Uterus (tissue), 4 donors: ENCODE results near the gene GPT2. TPM values are rescaled to one million over a fixed set of nuclear protein-coding genes. Genes with fewer than 3 reads are reported as not detected.

Source experiments
- DNase-seq, 2 donors: peaks; one replicate each; pipeline ENCODE4 v3.0.0-alpha.2; 2019 to 2020
- H3K27ac ChIP-seq, 2 donors: fragments of 200-600 bp; sonication (generic); 1 replicate in 1 of 2; 2 replicates in 1 of 2; pipeline ENCODE4 v1.5.1; 2016 to 2018
- H3K27me3 ChIP-seq, 2 donors: fragments of 200-600 bp; sonication (generic); one replicate each; pipeline ENCODE4 v1.5.1; 2018 to 2019; ENCODE audit warnings: control low read depth in 1 of 2
- H3K36me3 ChIP-seq, 2 donors: fragments of 200-600 bp; sonication (generic); one replicate each; pipeline ENCODE4 v1.5.1; 2019; ENCODE audit warnings: control low read depth in 1 of 2
- H3K4me1 ChIP-seq, 2 donors: fragments of 200-600 bp; sonication (generic); one replicate each; pipeline ENCODE4 v1.5.1; 2018 to 2019; ENCODE audit warnings: control low read depth in 1 of 2
- H3K4me3 ChIP-seq, 2 donors: fragments of 200-600 bp; sonication (generic); 1 replicate in 1 of 2; 2 replicates in 1 of 2; pipeline ENCODE4 v1.5.1; 2018 to 2019; ENCODE audit warnings: mild to moderate bottlenecking in 1 of 2
- H3K9me3 ChIP-seq, 2 donors: fragments of 200-600 bp; sonication (generic); one replicate each; pipeline ENCODE4 v1.5.1; 2019; ENCODE audit warnings: control low read depth in 1 of 2
- CTCF ChIP-seq, 4 experiments: fragments of 200-600 bp in 2 of 4; fragments of 450-650 bp in 2 of 4; sonication (generic) in 2 of 4; IDR thresholded peaks; one replicate each; pipeline ENCODE4 v1.5.1; 2016 to 2019; ENCODE audit warnings: antibody characterized with exemption in 4 of 4, mild to moderate bottlenecking in 2 of 4, moderate library complexity in 1 of 4
- POLR2A ChIP-seq, 2 donors: fragments of 450-650 bp; IDR thresholded peaks; one replicate each; pipeline ENCODE4 v1.6.1; 2016; ENCODE audit warnings: antibody characterized with exemption in 2 of 2, mild to moderate bottlenecking in 1 of 2, moderate library complexity in 1 of 2
- intact Hi-C: fragments of 100-400 bp; cut with DNase I; formaldehyde crosslinking; loops from one replicate; pipeline ENCODE4 v1.15.1; 2023; ENCODE audit warnings: low total_unique reads
- total RNA-seq, 4 donors: library from RNA; depleted of rRNA in 3 of 4; stranded (reverse); fragments of >200 nt in 3 of 4; gene quantifications; one replicate each; pipeline versions ENCODE4 v1.1.0 to v1.2.4, GENCODE V29; 2014 to 2023
- donor health status: DM: yes; HTN: yes; CAD: no.

Gene GPT2
- total RNA-seq, 4 donors from 2014 or later: 1.5 to 11.0 (median 4.4) TPM; not detected in 1

- no peak for DNase-seq
- no peaks in the 10 kb centered on the region for H3K27me3 ChIP-seq
- intact Hi-C loops: no loop called here
- H3K4me1 ChIP-seq: no peaks in the 10 kb centered on the region
- H3K27ac ChIP-seq: no peak overlapping the region
- no peaks in the 10 kb centered on the region for H3K9me3 ChIP-seq
- H3K36me3 ChIP-seq: no peaks in the 10 kb centered on the region
- TF ChIP-seq CTCF (IDR thresholded peaks at IDR 0.05) (no peak), POLR2A (IDR thresholded peaks at IDR 0.05) (no peak)
- no peak overlapping the region for H3K4me3 ChIP-seq
These were observed 28.8 kb upstream of the GPT2 start for GRCh38 chr16:46855389-46855788.

- peak in 1 of 2 donors; percentile 21 for DNase-seq
- no peaks in the 10 kb centered on the region for H3K4me1 ChIP-seq
- H3K27me3 ChIP-seq: no peaks in the 10 kb centered on the region
- no peak for TF ChIP-seq POLR2A (IDR thresholded peaks at IDR 0.05)
- peak in 2 of 4 experiments; percentile 37 to 41 for TF ChIP-seq CTCF (IDR thresholded peaks at IDR 0.05)
- intact Hi-C loops: no loop called here
- H3K4me3 ChIP-seq: no peak overlapping the region
- no peaks in the 10 kb centered on the region for H3K9me3 ChIP-seq
- no peaks in the 10 kb centered on the region for H3K36me3 ChIP-seq
- H3K27ac ChIP-seq: no peak overlapping the region
These were observed 26.7 kb upstream of the GPT2 start for GRCh38 chr16:46857368-46857945.

GRCh38 chr16:46858151-46858550 lies 26.0 kb upstream of the GPT2 start:
- TF ChIP-seq POLR2A (IDR thresholded peaks at IDR 0.05): no peak
- TF ChIP-seq CTCF (IDR thresholded peaks at IDR 0.05): no peak
- no peak for DNase-seq
- Histone ChIP-seq H3K4me3 (no peak overlapping the region), H3K27ac (no peak overlapping the region), H3K27me3 (no peaks in the 10 kb centered on the region), H3K4me1 (no peaks in the 10 kb centered on the region), H3K36me3 (no peaks in the 10 kb centered on the region), H3K9me3 (no peaks in the 10 kb centered on the region)
- intact Hi-C loops: no loop called here

GRCh38 chr16:46859719-46860152 lies 24.4 kb upstream of the GPT2 start:
- H3K4me1 ChIP-seq: no peaks in the 10 kb centered on the region
- H3K27me3 ChIP-seq: no peaks in the 10 kb centered on the region
- H3K9me3 ChIP-seq: no peaks in the 10 kb centered on the region
- no peak overlapping the region for H3K4me3 ChIP-seq
- TF ChIP-seq POLR2A (IDR thresholded peaks at IDR 0.05) (no peak), CTCF (IDR thresholded peaks at IDR 0.05) (no peak)
- no peak for DNase-seq
- H3K27ac ChIP-seq: no peak overlapping the region
- intact Hi-C loops: no loop called here
- H3K36me3 ChIP-seq: no peaks in the 10 kb centered on the region

GRCh38 chr16:46862555-46863447 lies 21.4 kb upstream of the GPT2 start:
- H3K4me1 ChIP-seq: no peaks in the 10 kb centered on the region
- H3K4me3 ChIP-seq: no peak overlapping the region
- DNase-seq: no peak
- intact Hi-C loops: no loop called here
- H3K27me3 ChIP-seq: no peaks in the 10 kb centered on the region
- no peak overlapping the region for H3K27ac ChIP-seq
- no peak for TF ChIP-seq CTCF (IDR thresholded peaks at IDR 0.05)
- no peak for TF ChIP-seq POLR2A (IDR thresholded peaks at IDR 0.05)
- H3K9me3 ChIP-seq: no peaks in the 10 kb centered on the region
- H3K36me3 ChIP-seq: no peaks in the 10 kb centered on the region
